WTC11 (cell line): Measurements from ENCODE around the gene GMPR2. TPM values are rescaled to one million over a fixed set of nuclear protein-coding genes. Genes with fewer than 3 reads are reported as not detected.

Experiments
- ATAC-seq: fragments of 200-7000 bp; cut with Tn5 transposase; 2 replicates; pipeline ENCODE4 v1.10.0; 2021; ENCODE audit warnings: mild to moderate bottlenecking, moderate library complexity
- CTCF ChIA-PET: fragments of 300-600 bp; sonication (Branson Sonifier 250); formaldehyde crosslinking; loops from one replicate; lab custom pipeline; 2021; ENCODE audit warnings: antibody characterized with exemption; lab: Charles Lee
- POLR2A ChIA-PET: fragments of 350-600 bp; sonication (Branson Sonifier 250); formaldehyde crosslinking; loops from one replicate; lab custom pipeline; 2021; ENCODE audit warnings: antibody characterized with exemption; lab: Charles Lee
- DNase-seq: peaks from one replicate; pipeline ENCODE4 v3.0.0; 2021; ENCODE audit warnings: low spot score
- H3K27ac Mint-ChIP-seq: 2 replicates; pipeline ENCODE4 v1.8.0; 2021; ENCODE audit warnings: mixed read lengths
- H3K27me3 Mint-ChIP-seq: 2 replicates; pipeline ENCODE4 v1.8.0; 2021; ENCODE audit warnings: low read depth, mild to moderate bottlenecking, moderate library complexity, mixed read lengths
- H3K36me3 Mint-ChIP-seq: 2 replicates; pipeline ENCODE4 v1.8.0; 2021; ENCODE audit warnings: mixed read lengths
- H3K4me1 Mint-ChIP-seq: 2 replicates; pipeline ENCODE4 v1.8.0; 2022; ENCODE audit warnings: mixed read lengths
- H3K4me3 Mint-ChIP-seq: 2 replicates; pipeline ENCODE4 v1.8.0; 2021; ENCODE audit warnings: mild to moderate bottlenecking, moderate library complexity, mixed read lengths
- H3K9me3 Mint-ChIP-seq: 2 replicates; pipeline ENCODE4 v1.8.0; 2021; ENCODE audit warnings: mixed read lengths
- CDX4 ChIP-seq: fragments of 250-450 bp; sonication (Bioruptor Pico); IDR thresholded peaks from 2 replicates; pipeline ENCODE4 v1.9.0; 2021; ENCODE audit warnings: moderate library complexity, mild to moderate bottlenecking, inconsistent platforms, borderline replicate concordance
- E2F4 ChIP-seq: sonication (generic); formaldehyde crosslinking; IDR thresholded peaks from 2 replicates; pipeline ENCODE4 v1.8.1; 2022; ENCODE audit warnings: low read depth, mild to moderate bottlenecking, moderate library complexity, missing genetic modification reagents, borderline replicate concordance
- EMX1 ChIP-seq: fragments of 250-450 bp; sonication (Bioruptor Pico); IDR thresholded peaks from 2 replicates; pipeline ENCODE4 v1.8.0; 2021; ENCODE audit warnings: mild to moderate bottlenecking
- FOXK1 ChIP-seq: sonication (generic); formaldehyde crosslinking; IDR thresholded peaks from 2 replicates; pipeline ENCODE4 v1.8.0; 2022; ENCODE audit warnings: mild to moderate bottlenecking, moderate library complexity, missing genetic modification reagents
- GABPB1 ChIP-seq: sonication (generic); formaldehyde crosslinking; IDR thresholded peaks from 2 replicates; pipeline ENCODE4 v1.8.1; 2023; ENCODE audit warnings: mild to moderate bottlenecking, missing genetic modification reagents
- MYBL2 ChIP-seq: sonication (generic); formaldehyde crosslinking; IDR thresholded peaks from 2 replicates; pipeline ENCODE4 v1.8.1; 2023; ENCODE audit warnings: mild to moderate bottlenecking, moderate library complexity, missing genetic modification reagents
- PRRX2 ChIP-seq: fragments of 250-450 bp; sonication (Bioruptor Pico); IDR thresholded peaks from 2 replicates; pipeline ENCODE4 v1.8.0; 2021; ENCODE audit warnings: mild to moderate bottlenecking
- ZNF138 ChIP-seq: sonication (generic); formaldehyde crosslinking; conservative IDR thresholded peaks from 2 replicates; pipeline ENCODE4 v1.8.1; 2022; ENCODE audit warnings: mild to moderate bottlenecking, moderate library complexity, missing genetic modification reagents
- ZNF263 ChIP-seq: sonication (generic); formaldehyde crosslinking; IDR thresholded peaks from 2 replicates; pipeline ENCODE4 v1.8.1; 2022; ENCODE audit warnings: low read depth, mild to moderate bottlenecking, moderate library complexity, missing genetic modification reagents
- ZNF532 ChIP-seq: fragments of 250-450 bp; sonication (Bioruptor Pico); IDR thresholded peaks from 2 replicates; pipeline ENCODE4 v1.9.0; 2021; ENCODE audit warnings: mild to moderate bottlenecking, borderline replicate concordance
- total RNA-seq: library from RNA; stranded (reverse); gene quantifications from 3 replicates; pipeline ENCODE4 v1.2.3, GENCODE V29; 2021
- TF ChIP-seq, protein P1 (sequence below): sonication (generic); formaldehyde crosslinking; IDR thresholded peaks from 2 replicates; pipeline ENCODE4 v1.8.1; 2023; ENCODE audit warnings: mild to moderate bottlenecking, missing genetic modification reagents, borderline replicate concordance
- TF ChIP-seq, protein P2 (sequence below): sonication (generic); formaldehyde crosslinking; IDR thresholded peaks from 2 replicates; pipeline ENCODE4 v1.8.1; 2023; ENCODE audit warnings: mild to moderate bottlenecking, missing genetic modification reagents, moderate library complexity
- TF ChIP-seq, protein P3 (sequence below): sonication (generic); formaldehyde crosslinking; IDR thresholded peaks from 2 replicates; pipeline ENCODE4 v1.8.0; 2022; ENCODE audit warnings: mild to moderate bottlenecking, missing genetic modification reagents

GMPR2 gene
- total RNA-seq, 1 experiment from 2014 or later, result 82.3 TPM

DNA sequence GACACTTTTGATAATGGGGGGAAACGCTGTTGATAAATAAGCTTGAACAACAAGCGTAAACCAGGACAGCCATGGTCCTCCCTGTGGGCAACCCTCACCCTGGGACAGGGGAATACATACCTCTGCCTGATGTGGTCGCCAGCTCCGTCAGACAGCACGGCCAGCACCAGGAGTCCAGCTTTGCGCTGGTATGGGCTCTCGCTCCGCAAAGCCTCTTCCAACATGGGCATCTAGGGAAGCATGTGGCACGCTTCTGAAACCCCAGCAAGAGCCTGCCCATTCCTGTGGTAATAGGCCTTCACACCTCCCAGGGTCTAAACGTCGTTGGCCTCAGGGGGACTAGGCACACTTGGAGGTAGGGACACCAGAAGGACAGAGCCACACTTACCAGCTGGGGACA lies 47.0 kb upstream of the GMPR2 start (continued):
- TF ChIP-seq E2F4 (no peak), CDX4 (CRISPR knock-in tag) (no peak), FOXK1 (no peak), PRRX2 (CRISPR knock-in tag) (no peak), GABPB1 (CRISPR knock-in tag) (no peak), EMX1 (CRISPR knock-in tag) (no peak), MYBL2 (no peak)
- TF ChIP-seq, protein P1, sequence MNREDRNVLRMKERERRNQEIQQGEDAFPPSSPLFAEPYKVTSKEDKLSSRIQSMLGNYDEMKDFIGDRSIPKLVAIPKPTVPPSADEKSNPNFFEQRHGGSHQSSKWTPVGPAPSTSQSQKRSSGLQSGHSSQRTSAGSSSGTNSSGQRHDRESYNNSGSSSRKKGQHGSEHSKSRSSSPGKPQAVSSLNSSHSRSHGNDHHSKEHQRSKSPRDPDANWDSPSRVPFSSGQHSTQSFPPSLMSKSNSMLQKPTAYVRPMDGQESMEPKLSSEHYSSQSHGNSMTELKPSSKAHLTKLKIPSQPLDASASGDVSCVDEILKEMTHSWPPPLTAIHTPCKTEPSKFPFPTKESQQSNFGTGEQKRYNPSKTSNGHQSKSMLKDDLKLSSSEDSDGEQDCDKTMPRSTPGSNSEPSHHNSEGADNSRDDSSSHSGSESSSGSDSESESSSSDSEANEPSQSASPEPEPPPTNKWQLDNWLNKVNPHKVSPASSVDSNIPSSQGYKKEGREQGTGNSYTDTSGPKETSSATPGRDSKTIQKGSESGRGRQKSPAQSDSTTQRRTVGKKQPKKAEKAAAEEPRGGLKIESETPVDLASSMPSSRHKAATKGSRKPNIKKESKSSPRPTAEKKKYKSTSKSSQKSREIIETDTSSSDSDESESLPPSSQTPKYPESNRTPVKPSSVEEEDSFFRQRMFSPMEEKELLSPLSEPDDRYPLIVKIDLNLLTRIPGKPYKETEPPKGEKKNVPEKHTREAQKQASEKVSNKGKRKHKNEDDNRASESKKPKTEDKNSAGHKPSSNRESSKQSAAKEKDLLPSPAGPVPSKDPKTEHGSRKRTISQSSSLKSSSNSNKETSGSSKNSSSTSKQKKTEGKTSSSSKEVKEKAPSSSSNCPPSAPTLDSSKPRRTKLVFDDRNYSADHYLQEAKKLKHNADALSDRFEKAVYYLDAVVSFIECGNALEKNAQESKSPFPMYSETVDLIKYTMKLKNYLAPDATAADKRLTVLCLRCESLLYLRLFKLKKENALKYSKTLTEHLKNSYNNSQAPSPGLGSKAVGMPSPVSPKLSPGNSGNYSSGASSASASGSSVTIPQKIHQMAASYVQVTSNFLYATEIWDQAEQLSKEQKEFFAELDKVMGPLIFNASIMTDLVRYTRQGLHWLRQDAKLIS (CRISPR knock-in tag), result no peak
- TF ChIP-seq, protein P2, sequence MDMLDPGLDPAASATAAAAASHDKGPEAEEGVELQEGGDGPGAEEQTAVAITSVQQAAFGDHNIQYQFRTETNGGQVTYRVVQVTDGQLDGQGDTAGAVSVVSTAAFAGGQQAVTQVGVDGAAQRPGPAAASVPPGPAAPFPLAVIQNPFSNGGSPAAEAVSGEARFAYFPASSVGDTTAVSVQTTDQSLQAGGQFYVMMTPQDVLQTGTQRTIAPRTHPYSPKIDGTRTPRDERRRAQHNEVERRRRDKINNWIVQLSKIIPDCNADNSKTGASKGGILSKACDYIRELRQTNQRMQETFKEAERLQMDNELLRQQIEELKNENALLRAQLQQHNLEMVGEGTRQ, result no peak
- TF ChIP-seq, protein P3, sequence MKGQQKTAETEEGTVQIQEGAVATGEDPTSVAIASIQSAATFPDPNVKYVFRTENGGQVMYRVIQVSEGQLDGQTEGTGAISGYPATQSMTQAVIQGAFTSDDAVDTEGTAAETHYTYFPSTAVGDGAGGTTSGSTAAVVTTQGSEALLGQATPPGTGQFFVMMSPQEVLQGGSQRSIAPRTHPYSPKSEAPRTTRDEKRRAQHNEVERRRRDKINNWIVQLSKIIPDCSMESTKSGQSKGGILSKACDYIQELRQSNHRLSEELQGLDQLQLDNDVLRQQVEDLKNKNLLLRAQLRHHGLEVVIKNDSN (CRISPR knock-in tag), result no peak

GRCh38 chr14:24186831-24187538 lies 45.7 kb upstream of the GMPR2 start:
- CTCF ChIA-PET, result interaction anchor here (3.3 kb wide), 1 partner anchor 26 kb away, joined by 24 read pairs; the partner anchor contains the start of gene IRF9
- ATAC-seq, result no peak

More at GRCh38 chr14:24186831-24187538, 45.7 kb upstream of the GMPR2 start:
- no peaks in the 10 kb centered on the region for H3K27me3 Mint-ChIP-seq
- H3K4me3 Mint-ChIP-seq, result peak overlapping the region; percentile 89
- H3K9me3 Mint-ChIP-seq, result no peaks in the 10 kb centered on the region
- H3K27ac Mint-ChIP-seq, result no peak overlapping the region
- no peak for DNase-seq
- POLR2A ChIA-PET, result no interaction called here
- TF ChIP-seq ZNF532 (CRISPR knock-in tag) (no peak), ZNF138 (no peak), ZNF263 (CRISPR knock-in tag) (no peak)
- peaks cover 33% of the 10 kb centered on the region for H3K36me3 Mint-ChIP-seq
- H3K4me1 Mint-ChIP-seq, result peaks cover 16% of the 10 kb centered on the region
